Measurements from ENCODE around the gene GALNT17.

GRCh38 chr7:71444130-71444529 lies 312.2 kb downstream of the GALNT17 start:
- no peak for TF ChIP-seq CTCF (conservative IDR thresholded peaks at IDR 0.05; ENCODE audit: low read depth, low read length)
- TF ChIP-seq EZH2phosphoT487 (IDR thresholded peaks at IDR 0.05; ENCODE audit: borderline replicate concordance, low read length) = no peak
- no peak for TF ChIP-seq EZH2 (IDR thresholded peaks at IDR 0.05; ENCODE audit: low read length, unreplicated experiment)
